Germinal center (tissue), 1 donor: ENCODE results near the gene KCNIP4.

Source experiments
- DNase-seq: peaks from one replicate; pipeline ENCODE4 v3.0.0; 2012; ENCODE audit warnings: mixed read lengths, low spot score

KCNIP4 gene

DNA sequence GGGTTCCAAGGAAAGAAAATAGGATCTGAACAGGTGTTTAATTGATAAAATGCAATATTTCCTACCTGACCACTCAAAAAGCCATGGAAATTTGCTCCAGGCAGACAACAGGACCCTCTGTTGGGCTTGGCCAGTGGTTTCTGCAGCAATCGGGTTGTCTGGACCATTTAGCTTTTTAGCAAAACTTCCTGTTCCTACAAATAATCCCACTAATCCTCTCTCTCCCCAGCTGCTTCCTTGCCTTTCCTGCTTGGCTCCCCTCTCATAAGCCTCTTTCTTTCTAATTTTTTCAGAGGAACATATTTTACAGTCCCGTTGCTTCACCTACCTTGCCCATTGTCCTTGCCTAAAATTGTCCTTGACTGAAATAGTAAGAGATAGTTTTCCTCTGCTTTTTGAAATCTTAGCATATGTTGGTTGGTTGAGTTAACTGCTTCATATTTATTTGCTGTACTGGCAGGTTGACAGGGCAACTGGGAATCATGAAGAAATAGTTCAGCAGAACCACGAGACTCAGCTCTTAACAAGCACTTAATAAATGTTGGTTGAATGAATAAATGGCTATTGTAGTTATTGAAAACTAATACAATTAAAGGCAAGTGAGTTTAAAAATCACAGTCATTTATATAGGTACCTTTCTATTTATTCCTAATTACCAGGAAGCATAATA, 259.8 kb downstream of the KCNIP4 start:
- no peak for DNase-seq

DNA sequence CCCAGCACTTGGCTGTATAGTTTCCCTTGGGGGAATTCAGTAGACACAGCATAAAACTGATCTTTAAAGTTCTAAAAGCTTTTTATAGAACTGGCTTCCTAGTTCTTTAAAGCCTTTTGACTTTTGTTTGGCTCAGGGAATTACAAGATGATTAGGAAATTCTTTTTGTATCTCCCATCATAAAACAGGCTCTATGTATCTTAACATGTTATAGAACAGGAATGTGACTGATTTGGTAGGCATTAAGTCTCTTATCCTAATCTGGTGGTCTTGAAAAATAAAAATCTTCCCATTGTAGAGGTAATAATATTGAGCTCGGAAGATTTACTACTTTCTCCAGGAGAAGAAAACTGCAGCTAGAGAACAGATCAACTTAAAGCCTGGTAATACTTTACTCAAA, 262.7 kb downstream of the KCNIP4 start:
- no peak for DNase-seq

DNA sequence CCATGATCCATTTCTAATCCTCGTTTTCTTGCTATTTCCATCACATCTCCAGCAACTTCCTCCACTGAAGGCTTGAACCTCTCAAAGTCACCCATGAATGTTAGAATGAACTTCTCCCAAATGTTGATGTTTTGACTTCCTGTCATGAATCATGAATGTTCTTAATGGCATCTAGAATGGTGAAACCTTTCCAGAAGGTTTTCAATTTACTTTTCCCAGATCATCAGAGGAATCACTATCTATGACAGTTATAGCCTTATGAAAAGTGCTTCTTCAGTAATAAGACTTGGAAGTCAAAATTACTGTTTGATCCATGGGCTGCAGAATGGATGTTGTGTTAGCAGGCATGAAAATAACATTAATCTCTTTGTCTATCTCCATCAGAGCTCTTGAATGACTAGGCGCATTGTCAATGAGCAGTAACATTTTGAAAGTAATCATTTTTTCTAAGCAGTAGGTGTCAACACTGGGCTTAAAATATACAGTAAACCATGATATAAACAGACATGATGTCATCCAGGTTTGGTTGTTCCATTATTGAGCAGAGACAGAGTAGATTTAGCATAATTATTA, 268.2 kb downstream of the KCNIP4 start:
- no peak for DNase-seq

DNA sequence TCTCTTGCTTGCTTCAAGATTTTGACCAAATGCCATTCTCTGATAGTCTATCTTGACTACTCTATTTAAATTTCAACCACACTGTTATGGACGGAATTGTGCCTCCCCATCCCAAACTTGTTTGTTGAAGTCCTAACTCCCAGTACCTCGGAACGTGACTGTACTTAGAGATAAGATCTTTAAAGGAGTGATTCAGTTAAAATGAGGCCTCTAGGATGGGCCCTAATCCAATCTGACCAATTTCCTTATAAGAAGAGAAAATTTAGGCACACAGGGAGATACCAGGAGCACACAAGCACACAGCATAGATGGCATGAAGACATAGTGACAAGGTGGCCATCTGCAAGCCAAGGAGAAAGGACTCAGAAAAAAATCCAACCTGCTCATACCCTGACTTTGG, 269.9 kb downstream of the KCNIP4 start:
- DNase-seq = no peak

DNA sequence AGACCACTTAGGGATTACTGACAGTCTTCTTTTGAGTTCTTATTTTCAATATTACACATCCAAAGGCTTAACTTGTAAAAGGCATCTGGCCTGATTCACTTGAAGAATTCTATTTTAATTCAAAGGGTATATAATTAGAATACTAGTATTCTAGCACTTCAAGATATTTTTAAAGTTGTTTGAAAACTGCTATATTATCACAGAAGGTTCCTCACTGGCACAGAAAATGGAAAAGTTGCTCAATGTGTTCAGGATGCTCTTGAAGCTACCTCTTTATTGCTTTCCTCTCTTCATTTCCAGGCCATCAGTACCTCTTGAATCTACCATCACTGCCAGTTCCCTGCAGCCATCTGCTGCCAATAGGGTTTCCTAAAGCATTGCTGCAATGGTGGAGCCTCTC, 271.4 kb downstream of the KCNIP4 start:
- no peak for DNase-seq

DNA sequence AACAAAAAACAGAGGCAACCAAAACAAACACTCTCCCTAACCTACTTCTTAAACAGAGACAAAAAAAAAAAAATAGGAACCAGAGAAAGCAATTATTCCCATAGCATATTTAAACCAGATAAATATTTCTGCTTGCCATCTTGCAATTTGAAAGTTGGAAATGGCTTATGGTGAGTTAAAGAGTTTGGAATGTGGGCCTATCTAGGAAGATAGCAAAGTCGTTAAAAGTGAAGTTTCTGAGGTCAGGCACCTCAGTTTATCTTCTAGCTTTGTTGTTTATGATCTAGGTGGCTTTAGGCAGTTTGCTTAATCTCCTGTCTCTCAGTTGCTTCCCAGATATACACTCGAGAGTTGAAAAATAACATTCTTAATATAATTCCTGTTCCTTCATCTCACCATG, 284.2 kb downstream of the KCNIP4 start:
- DNase-seq = no peak

DNA sequence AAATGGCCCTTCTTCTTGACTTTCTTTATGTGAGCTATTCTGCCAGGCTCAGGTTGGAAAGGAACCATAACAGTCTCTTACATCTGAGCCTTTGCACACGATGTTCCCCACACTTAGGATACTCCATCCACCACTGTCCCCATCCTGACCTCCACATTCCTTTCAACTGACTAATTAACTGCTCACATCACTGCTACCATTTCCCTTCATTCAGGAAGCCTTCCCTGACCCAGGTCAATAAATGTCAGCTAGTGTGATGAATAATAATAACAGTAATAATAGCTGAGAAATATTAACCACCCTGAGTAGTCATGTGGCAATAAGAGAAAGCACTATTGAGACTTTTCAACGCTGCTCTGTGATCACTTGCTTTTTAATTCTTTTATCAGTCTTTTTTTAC, 291.7 kb downstream of the KCNIP4 start:
- no peak for DNase-seq

DNA sequence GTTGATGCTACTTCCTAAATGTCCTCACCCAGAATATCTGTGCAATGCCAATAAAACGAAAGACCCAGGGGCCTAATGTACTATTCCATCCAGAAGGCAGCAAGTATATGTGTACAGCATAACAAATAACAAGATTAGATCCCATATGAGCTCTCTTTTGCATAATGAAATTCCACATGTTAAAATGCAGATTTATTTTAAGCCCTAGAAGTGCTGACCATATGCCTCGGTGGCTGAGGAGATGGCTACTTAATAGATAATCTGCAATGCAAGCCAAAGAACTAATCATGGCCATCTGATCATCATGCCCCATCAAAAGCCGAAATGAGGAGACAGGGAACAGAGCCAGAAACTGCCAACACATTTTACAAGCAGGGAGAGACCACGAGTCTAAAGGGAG, 293.5 kb downstream of the KCNIP4 start:
- DNase-seq = no peak

DNA sequence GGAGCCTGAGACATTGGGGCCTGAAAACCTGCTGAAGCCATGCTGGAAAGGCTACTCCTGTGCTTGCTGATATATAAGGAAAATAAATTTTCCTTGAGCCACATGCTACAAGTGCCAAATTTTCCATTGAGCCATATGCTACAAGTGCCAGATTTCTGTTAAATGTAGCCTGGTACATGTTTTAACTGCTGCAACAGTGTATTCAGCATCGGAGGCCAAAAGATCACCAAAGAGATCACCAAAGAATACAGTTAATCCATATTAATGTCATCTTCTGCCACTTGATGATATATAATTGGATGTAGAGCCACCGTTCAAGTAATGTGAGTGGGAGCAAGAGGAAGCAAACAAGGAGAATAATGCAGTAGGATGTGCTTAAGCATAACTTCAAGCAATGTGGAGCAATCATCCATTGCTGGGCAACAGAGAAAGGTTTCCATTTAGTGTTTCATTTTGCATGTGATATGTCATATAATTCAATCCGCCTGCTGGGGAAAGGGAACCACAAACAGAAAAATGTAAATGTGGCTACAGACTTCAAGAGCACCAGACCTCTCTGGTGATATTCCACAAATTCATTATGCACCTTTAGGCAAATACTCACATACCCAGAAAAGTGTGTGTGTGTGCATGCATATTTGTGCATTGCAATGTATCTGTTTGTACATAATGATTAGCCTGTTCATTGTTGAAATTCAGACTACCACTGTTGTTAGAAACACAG, 295.9 kb downstream of the KCNIP4 start:
- no peak for DNase-seq

DNA sequence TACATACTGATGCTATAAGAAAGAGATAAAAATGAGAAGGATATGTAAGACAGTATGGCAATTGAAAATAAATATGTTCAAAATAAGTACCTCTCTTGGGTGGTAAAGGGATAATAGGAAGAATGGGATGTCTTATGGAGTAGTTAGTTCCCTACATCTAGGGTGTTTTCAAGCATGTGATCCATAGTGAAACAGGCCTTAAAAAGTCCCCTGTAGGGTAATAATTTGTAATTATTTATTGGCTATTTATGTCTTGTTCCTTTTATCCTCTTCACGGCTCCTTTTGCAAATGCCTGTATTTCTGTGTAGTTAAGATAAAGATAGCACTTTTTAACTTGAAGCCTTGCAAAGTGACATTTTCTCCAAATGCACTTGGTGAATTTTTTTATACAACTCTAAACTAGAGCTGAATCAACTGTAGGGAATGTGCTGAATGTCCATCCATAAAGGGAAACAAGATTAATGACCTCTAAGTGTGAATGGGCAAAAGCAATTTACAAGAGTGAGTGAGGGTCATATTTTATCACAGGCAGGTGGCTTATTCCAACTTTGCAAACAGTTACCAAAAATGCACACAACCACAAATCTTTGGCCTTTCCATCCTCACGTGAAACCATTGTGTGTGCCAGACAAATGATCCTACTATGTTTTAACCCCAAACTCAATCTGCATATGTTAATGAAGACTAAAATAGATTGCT, 299.0 kb downstream of the KCNIP4 start:
- DNase-seq = no peak

DNA sequence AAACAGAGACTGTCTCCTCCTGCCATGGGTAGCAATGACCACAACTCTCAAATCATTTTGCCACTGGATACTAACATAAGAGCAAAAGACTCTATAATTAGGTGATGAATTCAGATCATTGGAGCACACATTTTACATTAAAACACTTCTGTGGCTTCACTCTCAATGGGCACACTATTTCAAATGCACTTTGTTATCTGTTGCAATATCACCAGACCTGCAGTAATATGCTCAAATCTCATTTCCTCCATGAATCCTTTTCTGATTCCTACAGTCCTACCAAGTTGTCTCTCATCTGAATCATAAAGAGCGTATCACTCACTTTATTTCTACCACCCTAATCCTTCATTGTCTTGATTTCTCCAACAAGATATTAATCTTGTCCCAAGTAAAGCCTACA, 302.8 kb downstream of the KCNIP4 start:
- no peak for DNase-seq

DNA sequence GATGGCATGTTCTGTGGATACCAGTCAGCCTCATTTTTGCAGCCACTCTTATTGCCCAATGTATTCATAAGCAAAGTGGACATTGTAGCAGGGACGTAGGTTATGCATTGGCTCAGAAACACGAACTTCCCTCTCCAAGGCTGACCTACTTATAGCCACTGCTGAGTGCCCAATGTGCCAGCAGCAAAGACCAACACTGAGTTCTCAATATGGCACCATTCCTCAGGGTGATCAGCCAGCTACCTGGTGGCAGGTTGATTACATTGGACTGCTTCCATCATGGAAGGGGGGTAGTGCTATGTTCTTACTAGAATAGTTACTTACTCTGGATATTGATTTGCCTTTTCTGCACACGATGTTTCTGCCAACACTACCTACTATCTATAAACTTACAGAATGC, 306.9 kb downstream of the KCNIP4 start:
- DNase-seq = no peak

DNA sequence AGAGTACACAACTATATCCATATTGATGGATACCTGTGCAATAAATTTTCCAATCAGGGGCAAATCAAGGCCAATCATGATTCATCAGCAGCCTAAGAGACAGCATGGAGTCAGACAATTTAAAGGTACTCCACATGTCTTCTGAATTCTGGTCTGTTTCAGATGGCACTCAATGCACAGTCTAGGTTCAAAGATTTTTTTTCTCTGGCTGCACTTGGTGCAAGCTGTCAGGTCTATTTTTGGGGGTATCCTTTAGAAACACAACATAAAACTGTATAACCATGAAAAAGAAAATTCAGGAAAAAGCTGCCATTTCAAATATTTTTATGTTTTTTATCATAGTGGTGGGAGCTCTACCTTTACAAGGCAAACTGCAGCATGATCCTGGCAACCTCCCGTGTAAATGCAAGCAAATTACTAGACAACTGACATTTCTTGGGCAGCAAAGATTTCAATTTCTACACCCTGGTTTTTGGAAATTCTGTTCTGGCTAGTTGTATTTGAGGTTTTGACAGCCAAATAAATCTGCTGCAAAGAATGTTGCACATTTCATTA, 310.3 kb downstream of the KCNIP4 start:
- DNase-seq = no peak

DNA sequence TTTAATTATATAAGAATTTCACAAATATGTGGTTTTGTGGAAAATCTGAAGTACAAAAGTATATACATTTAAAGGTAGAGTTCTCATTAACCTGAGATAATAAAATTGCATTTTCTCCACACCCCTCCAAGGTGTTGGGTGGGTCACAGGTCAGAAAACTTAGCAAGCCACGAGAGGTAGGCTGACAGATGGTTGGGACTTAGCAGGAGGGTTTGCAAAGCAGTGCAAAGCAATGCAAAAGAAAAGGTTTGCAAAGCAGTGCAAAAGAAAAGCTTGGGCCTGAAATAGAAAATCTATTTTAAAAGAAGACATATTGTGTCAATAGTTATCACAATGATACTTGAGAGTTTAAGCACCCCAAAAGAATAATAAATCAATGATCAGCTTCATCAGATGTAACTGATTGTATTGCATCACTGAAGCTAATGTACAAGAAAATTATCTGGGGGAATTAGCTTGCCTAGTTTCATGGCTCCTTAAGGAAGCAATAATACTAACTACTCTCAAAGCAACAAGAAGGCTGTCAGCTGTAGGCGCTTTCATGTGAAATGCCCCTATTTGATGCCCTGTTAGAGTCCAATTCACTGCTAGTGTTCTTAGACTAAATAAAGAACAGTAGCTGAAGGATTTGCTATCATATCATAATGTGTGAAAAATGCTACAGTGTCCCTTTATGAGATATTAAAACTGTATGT, 319.5 kb downstream of the KCNIP4 start:
- no peak for DNase-seq

DNA sequence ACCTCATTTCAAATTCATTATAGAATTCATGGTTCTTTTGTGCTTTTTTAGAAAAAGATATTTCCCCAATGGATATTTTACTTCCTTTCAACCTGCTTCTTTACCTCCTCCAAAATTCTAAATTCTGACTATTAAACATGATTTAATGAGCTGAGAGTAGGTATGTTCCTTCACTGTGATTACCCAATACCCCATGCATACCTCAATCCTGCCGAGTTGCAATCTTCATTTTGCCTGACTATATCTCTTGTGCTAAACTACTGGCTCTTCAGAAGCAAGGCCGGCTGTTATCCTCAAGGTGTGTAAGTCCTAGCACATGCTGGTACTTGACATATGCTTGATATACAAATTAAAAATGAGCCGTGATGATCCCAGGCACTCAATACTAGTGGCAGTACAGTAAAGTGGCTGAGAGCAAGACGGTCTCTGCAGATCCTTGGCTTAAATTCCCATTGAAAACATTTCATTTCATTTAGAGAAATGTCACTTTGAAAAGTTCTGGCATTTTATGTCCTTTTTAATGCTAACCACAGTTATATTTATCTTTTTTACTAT, 320.4 kb downstream of the KCNIP4 start:
- no peak for DNase-seq

DNA sequence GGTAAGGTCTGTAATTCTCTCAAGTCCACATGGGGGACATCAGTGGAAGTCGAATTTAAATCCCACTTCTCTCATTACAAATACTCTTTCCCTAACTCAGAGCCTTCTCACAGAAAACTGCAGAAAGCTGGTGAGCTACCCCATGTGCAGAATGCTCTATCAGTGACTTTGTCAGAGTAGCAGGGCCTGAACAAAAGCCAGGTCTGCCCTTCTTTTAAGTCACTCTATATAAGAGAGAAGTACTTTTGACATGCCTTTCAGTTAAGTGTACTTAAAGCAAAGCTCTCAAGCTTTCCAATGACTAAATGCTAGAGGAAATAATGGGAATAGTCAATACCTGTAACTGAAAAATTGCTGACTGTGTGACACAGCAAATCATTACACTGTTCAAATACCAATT, 323.1 kb downstream of the KCNIP4 start:
- no peak for DNase-seq

DNA sequence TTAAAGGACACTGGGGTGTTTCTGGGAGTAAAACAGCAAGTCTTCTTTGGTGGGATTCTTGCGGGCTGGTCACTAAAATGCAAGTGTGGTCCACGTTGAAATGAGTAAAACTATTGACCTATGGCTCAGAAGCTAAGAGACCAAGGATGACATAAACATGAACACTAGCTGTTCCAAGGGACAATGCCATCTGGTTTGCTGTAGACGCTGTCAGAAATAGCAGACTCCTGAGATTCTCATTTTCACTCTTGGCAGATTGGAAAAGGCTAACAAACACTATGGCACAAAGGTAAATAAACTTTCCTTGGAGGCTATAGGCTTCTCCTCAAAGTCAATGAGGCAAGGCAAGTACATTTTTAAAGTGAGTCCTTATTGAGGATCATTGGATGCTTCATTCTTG, 343.6 kb downstream of the KCNIP4 start:
- DNase-seq = no peak

DNA sequence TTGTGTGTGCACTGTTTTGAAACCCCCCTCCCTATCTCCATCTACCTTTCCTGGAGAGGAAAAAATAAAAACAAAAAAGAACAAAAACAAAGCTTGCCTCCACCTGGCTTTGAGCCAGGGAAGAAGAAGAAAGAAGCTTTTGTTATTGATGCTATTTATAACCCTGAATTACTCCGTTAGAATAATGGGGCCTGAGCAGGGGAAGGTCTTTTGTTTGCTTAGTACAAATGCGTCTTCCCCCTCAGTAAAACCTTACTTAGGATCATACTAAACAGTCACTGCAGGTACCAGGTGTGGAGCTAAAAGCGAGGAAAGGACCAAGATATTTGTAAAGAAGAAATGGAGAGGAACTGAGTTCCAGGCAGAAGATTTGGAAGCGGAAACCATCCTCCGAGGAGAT, 352.1 kb downstream of the KCNIP4 start:
- DNase-seq = no peak

DNA sequence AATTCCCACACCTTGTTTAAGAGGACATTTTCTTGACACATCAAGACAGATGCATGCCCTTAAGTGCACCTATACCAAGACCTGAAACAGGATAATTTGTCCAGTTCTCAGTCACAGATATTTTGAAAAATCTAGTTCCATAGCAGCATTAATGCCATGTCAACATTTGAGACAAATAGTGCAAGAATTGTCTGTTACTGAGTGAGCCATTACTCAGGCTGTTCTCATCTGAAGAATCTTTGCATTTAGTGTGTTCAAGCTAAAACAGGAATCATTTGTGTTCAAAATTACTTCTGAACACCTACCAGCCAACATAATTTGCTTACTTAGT, 354.9 kb downstream of the KCNIP4 start:
- DNase-seq = no peak

DNA sequence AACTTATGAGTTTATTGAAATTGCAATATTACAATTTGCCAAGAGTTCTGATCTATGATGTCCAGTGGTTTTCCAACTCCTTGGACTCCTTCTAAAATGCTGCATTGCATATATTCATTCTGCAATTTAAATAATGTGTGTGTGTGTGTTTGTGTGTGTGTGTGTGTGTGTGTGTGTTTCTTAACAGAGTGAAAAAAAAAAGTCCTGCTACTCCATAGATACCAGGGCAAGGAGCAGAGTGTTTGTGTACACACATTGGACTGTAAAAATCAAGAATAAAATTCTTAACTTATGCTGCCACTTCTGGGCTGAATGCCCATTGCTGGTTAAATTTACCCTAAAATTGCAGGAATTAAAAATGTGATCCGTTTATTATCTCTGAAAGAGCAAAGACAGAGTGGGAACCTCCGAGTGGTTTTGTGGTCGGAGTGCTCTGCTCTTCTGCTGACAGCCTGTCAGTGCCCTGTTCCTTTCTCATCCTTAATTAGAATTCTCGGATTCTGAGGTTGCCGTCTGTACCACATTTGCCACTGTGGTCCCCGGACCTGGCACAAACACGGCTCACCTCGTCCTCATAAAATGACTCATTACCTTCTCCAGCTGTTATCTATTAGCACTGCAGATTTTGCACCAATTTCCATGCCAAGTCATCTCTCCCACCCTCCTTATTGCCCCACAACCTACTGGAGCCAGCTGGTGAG, 355.5 kb downstream of the KCNIP4 start:
- DNase-seq = no peak

DNA sequence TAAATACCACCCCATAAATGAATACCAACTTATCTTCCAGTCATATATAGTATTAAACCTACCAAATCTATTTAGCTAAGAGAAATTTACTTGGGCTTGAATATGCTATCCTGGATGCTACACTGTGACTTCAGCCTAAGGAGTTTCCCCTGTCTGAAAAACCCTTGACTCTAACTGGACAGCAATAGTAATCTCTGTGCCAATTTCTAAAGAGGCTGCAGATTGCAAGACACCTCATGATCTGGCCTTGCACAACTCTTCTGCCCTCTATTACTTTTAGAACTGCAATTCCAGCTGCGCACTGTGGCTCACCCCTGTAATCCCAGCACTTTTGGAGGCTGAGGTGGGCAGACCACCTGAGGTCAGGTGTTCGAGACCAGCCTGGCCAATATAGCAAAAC, 371.5 kb downstream of the KCNIP4 start:
- DNase-seq = no peak
